H9 (cell line): ENCODE measurements around the gene WDFY3. TPM values are rescaled to one million over a fixed set of nuclear protein-coding genes. Genes with fewer than 3 reads are reported as not detected.

ENCODE experiments used
- DNase-seq: peaks from one replicate; pipeline ENCODE4 v3.0.0-alpha.2; 2017
- H2AFZ ChIP-seq: one replicate; pipeline ENCODE4 v1.6.1; 2013; ENCODE audit warnings: mild to moderate bottlenecking, low read length, control low read depth, moderate library complexity
- H2AK5ac ChIP-seq: 2 replicates; pipeline ENCODE4 v1.6.1; 2013; ENCODE audit warnings: low read length, control low read depth, mixed read lengths; ENCODE audit not compliant: insufficient read length
- H2BK120ac ChIP-seq: one replicate; pipeline ENCODE4 v1.6.1; 2013; ENCODE audit warnings: low read depth, mild to moderate bottlenecking, low read length, control low read depth, inconsistent platforms; ENCODE audit not compliant: poor library complexity, severe bottlenecking
- H2BK12ac ChIP-seq: 2 replicates; pipeline ENCODE4 v1.6.1; 2013; ENCODE audit warnings: low read length, control low read depth, mixed read lengths, low read depth; ENCODE audit not compliant: insufficient read length
- H2BK15ac ChIP-seq: 2 replicates; pipeline ENCODE4 v1.6.1; 2013; ENCODE audit warnings: low read depth, low read length, control low read depth
- H2BK20ac ChIP-seq: one replicate; pipeline ENCODE4 v1.6.1; 2013; ENCODE audit warnings: low read depth, mild to moderate bottlenecking, low read length, control low read depth, inconsistent platforms; ENCODE audit not compliant: poor library complexity, severe bottlenecking
- H2BK5ac ChIP-seq: 2 replicates; pipeline ENCODE4 v1.6.1; 2013; ENCODE audit warnings: low read length, control low read depth, mixed read lengths; ENCODE audit not compliant: insufficient read length
- H3K14ac ChIP-seq: 2 replicates; pipeline ENCODE4 v1.6.1; 2013; ENCODE audit warnings: low read length, control low read depth; ENCODE audit not compliant: insufficient read depth
- H3K18ac ChIP-seq: 2 replicates; pipeline ENCODE4 v1.6.1; 2013; ENCODE audit warnings: low read depth, mild to moderate bottlenecking, mixed read lengths, low read length, control low read depth; ENCODE audit not compliant: insufficient read length
- H3K23ac ChIP-seq: 2 replicates; pipeline ENCODE4 v1.6.1; 2013; ENCODE audit warnings: low read length, control low read depth, mixed read lengths, low read depth; ENCODE audit not compliant: insufficient read length
- H3K23me2 ChIP-seq: 2 replicates; pipeline ENCODE4 v1.6.1; 2013; ENCODE audit warnings: low read depth, mild to moderate bottlenecking, mixed read lengths, low read length, control low read depth; ENCODE audit not compliant: insufficient read length, poor library complexity, severe bottlenecking
- H3K27ac ChIP-seq: 2 replicates; pipeline ENCODE4 v1.5.1; 2013; ENCODE audit warnings: low read length, control low read depth, mixed read lengths, low read depth; ENCODE audit not compliant: insufficient read length
- H3K27me3 ChIP-seq: 2 replicates; pipeline ENCODE4 v1.6.1; 2013; ENCODE audit warnings: low read length, control low read depth, inconsistent platforms; ENCODE audit not compliant: insufficient read depth
- H3K4ac ChIP-seq: 2 replicates; pipeline ENCODE4 v1.6.1; 2013; ENCODE audit warnings: low read depth, mild to moderate bottlenecking, control low read depth, inconsistent platforms, low read length, moderate library complexity
- H3K4me1 ChIP-seq: 2 replicates; pipeline ENCODE4 v1.6.1; 2013; ENCODE audit warnings: low read length, control low read depth, inconsistent platforms; ENCODE audit not compliant: insufficient read depth
- H3K4me2 ChIP-seq: 2 replicates; pipeline ENCODE4 v1.6.1; 2013; ENCODE audit warnings: low read length, control low read depth, mixed read lengths; ENCODE audit not compliant: insufficient read length, insufficient read depth
- H3K56ac ChIP-seq: 2 replicates; pipeline ENCODE4 v1.6.1; 2013; ENCODE audit warnings: low read depth, mild to moderate bottlenecking, mixed read lengths, low read length, control low read depth; ENCODE audit not compliant: insufficient read length
- H3K79me1 ChIP-seq: 2 replicates; pipeline ENCODE4 v1.6.1; 2013; ENCODE audit warnings: low read depth, mild to moderate bottlenecking, moderate library complexity, low read length, control low read depth, inconsistent platforms; ENCODE audit not compliant: insufficient read depth, poor library complexity, severe bottlenecking
- H3K79me2 ChIP-seq: 2 replicates; pipeline ENCODE4 v1.6.1; 2013; ENCODE audit warnings: low read length, control low read depth, inconsistent platforms; ENCODE audit not compliant: insufficient read depth
- H3K9ac ChIP-seq: 2 replicates; pipeline ENCODE4 v1.6.1; 2013; ENCODE audit warnings: low read length, control low read depth, mixed read lengths; ENCODE audit not compliant: insufficient read length; ENCODE audit errors: extremely low read depth
- H3K9me3 ChIP-seq: one replicate; pipeline ENCODE4 v1.6.1; 2013; ENCODE audit warnings: low read depth, low read length, inconsistent platforms; ENCODE audit not compliant: control insufficient read depth
- H3T11ph ChIP-seq: one replicate; pipeline ENCODE4 v1.6.1; 2013; ENCODE audit warnings: mild to moderate bottlenecking, low read length, control low read depth, inconsistent platforms
- H4K20me1 ChIP-seq: one replicate; pipeline ENCODE4 v1.6.1; 2013; ENCODE audit not compliant: control insufficient read depth, insufficient read length, insufficient read depth
- H4K5ac ChIP-seq: 2 replicates; pipeline ENCODE4 v1.6.1; 2013; ENCODE audit warnings: low read depth, mild to moderate bottlenecking, mixed read lengths, low read length, control low read depth; ENCODE audit not compliant: insufficient read length
- H4K8ac ChIP-seq: replicated peaks from 2 replicates; pipeline ENCODE4 v1.6.1; 2013; ENCODE audit warnings: low read length, control low read depth, mixed read lengths, low read depth; ENCODE audit not compliant: insufficient read length
- H4K91ac ChIP-seq: 2 replicates; pipeline ENCODE4 v1.6.1; 2013; ENCODE audit warnings: low read depth, mild to moderate bottlenecking, moderate library complexity, mixed read lengths, low read length, control low read depth; ENCODE audit not compliant: insufficient read length
- H3K27ac Mint-ChIP-seq, 3 experiments: 2 replicates in 2 of 3; 3 replicates in 1 of 3; pipeline ENCODE4 v1.8.0; 2020 to 2021; ENCODE audit warnings: mixed read lengths in 3 of 3, mild to moderate bottlenecking in 1 of 3, moderate library complexity in 1 of 3
- H3K27me3 Mint-ChIP-seq: 2 replicates; pipeline ENCODE4 v1.8.0; 2021; ENCODE audit warnings: low read depth, mild to moderate bottlenecking, moderate library complexity, mixed read lengths
- H3K36me3 Mint-ChIP-seq, 3 experiments: 2 replicates in 2 of 3; 3 replicates in 1 of 3; pipeline ENCODE4 v1.8.0; 2020 to 2021; ENCODE audit warnings: low read depth in 3 of 3, mixed read lengths in 3 of 3; ENCODE audit not compliant: insufficient read depth in 1 of 3
- H3K4me1 Mint-ChIP-seq, 2 experiments: 2 replicates each; pipeline ENCODE4 v1.8.0; 2020; ENCODE audit warnings: mixed read lengths in 2 of 2
- H3K4me3 Mint-ChIP-seq, 2 experiments: 2 replicates in 1 of 2; 3 replicates in 1 of 2; pipeline ENCODE4 v1.8.0; 2020 to 2021; ENCODE audit warnings: mild to moderate bottlenecking in 2 of 2, mixed read lengths in 2 of 2, moderate library complexity in 1 of 2
- H3K9me3 Mint-ChIP-seq, 2 experiments: 2 replicates in 1 of 2; 3 replicates in 1 of 2; pipeline ENCODE4 v1.8.0; 2020; ENCODE audit warnings: mild to moderate bottlenecking in 2 of 2, mixed read lengths in 2 of 2, moderate library complexity in 1 of 2
- WGBS: extraction: QIAGEN DNeasy Blood & Tissue Kit; methylation state at CpG from one replicate; pipeline ENCODE4 v1.1.7; 2013; ENCODE audit warnings: missing lambda C conversion rate, low lambda C conversion rate, mixed read lengths; ENCODE audit not compliant: insufficient read length; ENCODE audit errors: extremely low coverage; 5-methylcytosine and 5-hydroxymethylcytosine counted together
- total RNA-seq: library from RNA; stranded (reverse); gene quantifications from 2 replicates; pipeline ENCODE4 v1.2.1, GENCODE V29; 2021
- TF ChIP-seq, protein P1 (sequence below): fragments of 200-600 bp; sonication (generic); conservative IDR thresholded peaks from 3 replicates; pipeline ENCODE4 v1.8.0; 2021; ENCODE audit warnings: antibody characterized with exemption, mild to moderate bottlenecking

Gene WDFY3
- total RNA-seq, 1 experiment from 2014 or later: 54.6 TPM

DNA sequence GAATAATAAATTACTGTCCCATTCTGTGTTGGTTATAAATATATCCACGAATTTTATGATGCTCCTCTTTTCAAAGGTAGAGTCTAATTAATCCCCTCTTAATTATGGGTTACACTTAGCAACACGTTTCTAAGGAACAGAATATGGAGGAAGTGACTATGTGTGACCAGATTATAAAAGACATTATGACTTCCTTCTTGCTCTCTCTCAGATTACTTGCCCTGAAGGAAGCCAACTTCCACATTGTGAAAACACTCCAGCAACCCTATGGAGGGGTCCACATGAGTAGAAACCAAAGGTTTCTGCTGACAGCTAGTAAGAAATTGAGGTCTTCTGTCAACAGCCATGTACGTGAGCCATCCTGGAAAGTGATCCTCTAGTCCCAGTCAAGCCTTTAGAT is 59.3 kb downstream of the WDFY3 start:
- Histone ChIP-seq H2BK20ac (no peak overlapping the region), H3K23me2 (no peaks in the 10 kb centered on the region), H3K9me3 (no peaks in the 10 kb centered on the region), H2AFZ (no peak overlapping the region), H2BK15ac (no peak overlapping the region), H4K91ac (no peak overlapping the region), H2BK5ac (no peak overlapping the region), H4K20me1 (no peaks in the 10 kb centered on the region), H2BK12ac (no peak overlapping the region), H3K14ac (no peak overlapping the region), H3T11ph (no peak overlapping the region), H4K5ac (no peak overlapping the region), H3K9ac (no peak overlapping the region), H3K4ac (no peak overlapping the region), H3K18ac (no peak overlapping the region), H3K79me1 (no peaks in the 10 kb centered on the region), H3K56ac (no peak overlapping the region), H4K8ac (no peak overlapping the region), H3K27ac (no peak overlapping the region), H2AK5ac (no peak overlapping the region), H3K79me2 (peaks cover 4% of the 10 kb centered on the region; the same call in 1 of the 2 replicates), H3K4me1 (peaks cover 2% of the 10 kb centered on the region; the same call in 1 of the 2 replicates), H3K4me2 (no peak overlapping the region), H3K23ac (no peak overlapping the region), H2BK120ac (no peak overlapping the region), H3K27me3 (no peaks in the 10 kb centered on the region)
- Mint-ChIP-seq H3K4me1 (peaks cover 20 to 29% of the 10 kb centered on the region in 2 experiments), H3K9me3 (no peaks in the 10 kb centered on the region; a peak in 1 of 5 replicates), H3K27me3 (no peaks in the 10 kb centered on the region), H3K27ac (0 out of 7 replicates have a peak overlapping the region, but pooled peaks of 1 of the 3 experiments have one; percentile 5), H3K4me3 (no peak overlapping the region), H3K36me3 (peaks cover 5 to 11% (median 10%) of the 10 kb centered on the region in 3 experiments)
- TF ChIP-seq, protein P1, sequence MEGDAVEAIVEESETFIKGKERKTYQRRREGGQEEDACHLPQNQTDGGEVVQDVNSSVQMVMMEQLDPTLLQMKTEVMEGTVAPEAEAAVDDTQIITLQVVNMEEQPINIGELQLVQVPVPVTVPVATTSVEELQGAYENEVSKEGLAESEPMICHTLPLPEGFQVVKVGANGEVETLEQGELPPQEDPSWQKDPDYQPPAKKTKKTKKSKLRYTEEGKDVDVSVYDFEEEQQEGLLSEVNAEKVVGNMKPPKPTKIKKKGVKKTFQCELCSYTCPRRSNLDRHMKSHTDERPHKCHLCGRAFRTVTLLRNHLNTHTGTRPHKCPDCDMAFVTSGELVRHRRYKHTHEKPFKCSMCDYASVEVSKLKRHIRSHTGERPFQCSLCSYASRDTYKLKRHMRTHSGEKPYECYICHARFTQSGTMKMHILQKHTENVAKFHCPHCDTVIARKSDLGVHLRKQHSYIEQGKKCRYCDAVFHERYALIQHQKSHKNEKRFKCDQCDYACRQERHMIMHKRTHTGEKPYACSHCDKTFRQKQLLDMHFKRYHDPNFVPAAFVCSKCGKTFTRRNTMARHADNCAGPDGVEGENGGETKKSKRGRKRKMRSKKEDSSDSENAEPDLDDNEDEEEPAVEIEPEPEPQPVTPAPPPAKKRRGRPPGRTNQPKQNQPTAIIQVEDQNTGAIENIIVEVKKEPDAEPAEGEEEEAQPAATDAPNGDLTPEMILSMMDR: no peak
- no CpG with 5 or more reads among the region's 3 CpGs for WGBS
- no peak for DNase-seq
